H1 (cell line): ENCODE results near the gene DHX9. TPM values are rescaled to one million over a fixed set of nuclear protein-coding genes. Genes with fewer than 3 reads are reported as not detected.

Source experiments
- CTBP2 ChIP-seq: IDR thresholded peaks from 2 replicates; pipeline ENCODE4 v1.7.0; 2011; ENCODE audit warnings: borderline replicate concordance, mild to moderate bottlenecking, moderate library complexity, mixed read lengths, low read length; ENCODE audit not compliant: insufficient read depth, insufficient read length
- FOSL1 ChIP-seq: IDR thresholded peaks from 2 replicates; pipeline ENCODE4 v1.6.1; 2011; ENCODE audit warnings: mild to moderate bottlenecking, low read depth, low read length, moderate library complexity; ENCODE audit not compliant: insufficient read depth
- HDAC2 ChIP-seq, 2 experiments: fragments of 300-600 bp in 1 of 2; sonication (generic) in 1 of 2; IDR thresholded peaks; 2 replicates each; pipeline ENCODE4 v1.6.1; 2011 to 2012; ENCODE audit warnings: low read depth in 2 of 2, low read length in 2 of 2, mild to moderate bottlenecking in 2 of 2, moderate library complexity in 2 of 2, borderline replicate concordance in 1 of 2, inconsistent platforms in 1 of 2
- HDAC6 ChIP-seq: IDR thresholded peaks from one replicate; pipeline ENCODE4 v1.7.1; 2012; ENCODE audit warnings: low read depth, mild to moderate bottlenecking, inconsistent platforms, low read length, moderate library complexity
- SIX5 ChIP-seq: IDR thresholded peaks from 2 replicates; pipeline ENCODE4 v1.6.1; 2011; ENCODE audit warnings: mild to moderate bottlenecking, low read depth, low read length
- polyA plus RNA-seq, 7 experiments: library from polyadenylated mRNA; depleted of rRNA in 3 of 7; stranded (reverse) in 5 of 7; unstranded in 2 of 7; fragments of >200 nt in 5 of 7; fragments of 200-250 nt in 2 of 7; gene quantifications; 1 replicate in 5 of 7; 2 replicates in 1 of 7; 4 replicates in 1 of 7; pipeline versions ENCODE4 v1.2.1 to v1.2.3, GENCODE V29; 2011 to 2013; ENCODE audit warnings: missing spikeins in 2 of 7, mixed read lengths in 2 of 7
- total RNA-seq: library from RNA; stranded (reverse); fragmentation: NEBNext Ultra II Directional; extraction: Animal tissue kit (Norgen Biotek cat#: 25700); gene quantifications from 2 replicates; pipeline ENCODE4 v1.2.1, GENCODE V29; 2021
- TF ChIP-seq, protein P1 (sequence below): fragments of 300-600 bp; sonication (generic); IDR thresholded peaks from 2 replicates; pipeline ENCODE4 v1.7.1; 2012; ENCODE audit warnings: low read length, moderate library complexity, mild to moderate bottlenecking, inconsistent platforms; ENCODE audit not compliant: insufficient replicate concordance

Gene DHX9
- total and polyA plus RNA-seq, 2 of the 8 experiments (the other 6 are each of a cell fraction or from before 2014, with no cell fraction given) = 153 to 333 TPM

DNA sequence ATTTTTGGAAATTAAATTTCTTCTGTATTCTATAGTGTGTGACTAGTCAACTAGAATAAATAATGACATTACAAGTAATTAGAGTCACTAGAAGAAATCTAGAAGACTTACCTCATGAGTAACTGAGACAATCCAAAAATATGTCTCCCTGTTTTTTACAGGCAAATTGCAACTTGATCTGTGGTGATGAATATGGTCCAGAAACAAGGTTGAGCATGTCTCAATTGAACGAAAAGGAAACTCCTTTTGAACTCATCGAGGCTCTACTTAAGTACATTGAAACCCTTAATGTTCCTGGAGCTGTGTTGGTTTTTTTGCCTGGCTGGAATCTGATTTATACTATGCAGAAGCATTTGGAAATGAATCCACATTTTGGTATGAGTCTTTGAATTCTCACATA lies 36.7 kb downstream of the DHX9 start (continued):
- TF ChIP-seq FOSL1 (no peak), HDAC6 (no peak), SIX5 (no peak), HDAC2 (IDR thresholded peaks at IDR 0.05; ENCODE audit: borderline replicate concordance in 1 of 2, low read depth in 2 of 2, low read length in 2 of 2) (no peak), CTBP2 (no peak)
- TF ChIP-seq, protein P1, sequence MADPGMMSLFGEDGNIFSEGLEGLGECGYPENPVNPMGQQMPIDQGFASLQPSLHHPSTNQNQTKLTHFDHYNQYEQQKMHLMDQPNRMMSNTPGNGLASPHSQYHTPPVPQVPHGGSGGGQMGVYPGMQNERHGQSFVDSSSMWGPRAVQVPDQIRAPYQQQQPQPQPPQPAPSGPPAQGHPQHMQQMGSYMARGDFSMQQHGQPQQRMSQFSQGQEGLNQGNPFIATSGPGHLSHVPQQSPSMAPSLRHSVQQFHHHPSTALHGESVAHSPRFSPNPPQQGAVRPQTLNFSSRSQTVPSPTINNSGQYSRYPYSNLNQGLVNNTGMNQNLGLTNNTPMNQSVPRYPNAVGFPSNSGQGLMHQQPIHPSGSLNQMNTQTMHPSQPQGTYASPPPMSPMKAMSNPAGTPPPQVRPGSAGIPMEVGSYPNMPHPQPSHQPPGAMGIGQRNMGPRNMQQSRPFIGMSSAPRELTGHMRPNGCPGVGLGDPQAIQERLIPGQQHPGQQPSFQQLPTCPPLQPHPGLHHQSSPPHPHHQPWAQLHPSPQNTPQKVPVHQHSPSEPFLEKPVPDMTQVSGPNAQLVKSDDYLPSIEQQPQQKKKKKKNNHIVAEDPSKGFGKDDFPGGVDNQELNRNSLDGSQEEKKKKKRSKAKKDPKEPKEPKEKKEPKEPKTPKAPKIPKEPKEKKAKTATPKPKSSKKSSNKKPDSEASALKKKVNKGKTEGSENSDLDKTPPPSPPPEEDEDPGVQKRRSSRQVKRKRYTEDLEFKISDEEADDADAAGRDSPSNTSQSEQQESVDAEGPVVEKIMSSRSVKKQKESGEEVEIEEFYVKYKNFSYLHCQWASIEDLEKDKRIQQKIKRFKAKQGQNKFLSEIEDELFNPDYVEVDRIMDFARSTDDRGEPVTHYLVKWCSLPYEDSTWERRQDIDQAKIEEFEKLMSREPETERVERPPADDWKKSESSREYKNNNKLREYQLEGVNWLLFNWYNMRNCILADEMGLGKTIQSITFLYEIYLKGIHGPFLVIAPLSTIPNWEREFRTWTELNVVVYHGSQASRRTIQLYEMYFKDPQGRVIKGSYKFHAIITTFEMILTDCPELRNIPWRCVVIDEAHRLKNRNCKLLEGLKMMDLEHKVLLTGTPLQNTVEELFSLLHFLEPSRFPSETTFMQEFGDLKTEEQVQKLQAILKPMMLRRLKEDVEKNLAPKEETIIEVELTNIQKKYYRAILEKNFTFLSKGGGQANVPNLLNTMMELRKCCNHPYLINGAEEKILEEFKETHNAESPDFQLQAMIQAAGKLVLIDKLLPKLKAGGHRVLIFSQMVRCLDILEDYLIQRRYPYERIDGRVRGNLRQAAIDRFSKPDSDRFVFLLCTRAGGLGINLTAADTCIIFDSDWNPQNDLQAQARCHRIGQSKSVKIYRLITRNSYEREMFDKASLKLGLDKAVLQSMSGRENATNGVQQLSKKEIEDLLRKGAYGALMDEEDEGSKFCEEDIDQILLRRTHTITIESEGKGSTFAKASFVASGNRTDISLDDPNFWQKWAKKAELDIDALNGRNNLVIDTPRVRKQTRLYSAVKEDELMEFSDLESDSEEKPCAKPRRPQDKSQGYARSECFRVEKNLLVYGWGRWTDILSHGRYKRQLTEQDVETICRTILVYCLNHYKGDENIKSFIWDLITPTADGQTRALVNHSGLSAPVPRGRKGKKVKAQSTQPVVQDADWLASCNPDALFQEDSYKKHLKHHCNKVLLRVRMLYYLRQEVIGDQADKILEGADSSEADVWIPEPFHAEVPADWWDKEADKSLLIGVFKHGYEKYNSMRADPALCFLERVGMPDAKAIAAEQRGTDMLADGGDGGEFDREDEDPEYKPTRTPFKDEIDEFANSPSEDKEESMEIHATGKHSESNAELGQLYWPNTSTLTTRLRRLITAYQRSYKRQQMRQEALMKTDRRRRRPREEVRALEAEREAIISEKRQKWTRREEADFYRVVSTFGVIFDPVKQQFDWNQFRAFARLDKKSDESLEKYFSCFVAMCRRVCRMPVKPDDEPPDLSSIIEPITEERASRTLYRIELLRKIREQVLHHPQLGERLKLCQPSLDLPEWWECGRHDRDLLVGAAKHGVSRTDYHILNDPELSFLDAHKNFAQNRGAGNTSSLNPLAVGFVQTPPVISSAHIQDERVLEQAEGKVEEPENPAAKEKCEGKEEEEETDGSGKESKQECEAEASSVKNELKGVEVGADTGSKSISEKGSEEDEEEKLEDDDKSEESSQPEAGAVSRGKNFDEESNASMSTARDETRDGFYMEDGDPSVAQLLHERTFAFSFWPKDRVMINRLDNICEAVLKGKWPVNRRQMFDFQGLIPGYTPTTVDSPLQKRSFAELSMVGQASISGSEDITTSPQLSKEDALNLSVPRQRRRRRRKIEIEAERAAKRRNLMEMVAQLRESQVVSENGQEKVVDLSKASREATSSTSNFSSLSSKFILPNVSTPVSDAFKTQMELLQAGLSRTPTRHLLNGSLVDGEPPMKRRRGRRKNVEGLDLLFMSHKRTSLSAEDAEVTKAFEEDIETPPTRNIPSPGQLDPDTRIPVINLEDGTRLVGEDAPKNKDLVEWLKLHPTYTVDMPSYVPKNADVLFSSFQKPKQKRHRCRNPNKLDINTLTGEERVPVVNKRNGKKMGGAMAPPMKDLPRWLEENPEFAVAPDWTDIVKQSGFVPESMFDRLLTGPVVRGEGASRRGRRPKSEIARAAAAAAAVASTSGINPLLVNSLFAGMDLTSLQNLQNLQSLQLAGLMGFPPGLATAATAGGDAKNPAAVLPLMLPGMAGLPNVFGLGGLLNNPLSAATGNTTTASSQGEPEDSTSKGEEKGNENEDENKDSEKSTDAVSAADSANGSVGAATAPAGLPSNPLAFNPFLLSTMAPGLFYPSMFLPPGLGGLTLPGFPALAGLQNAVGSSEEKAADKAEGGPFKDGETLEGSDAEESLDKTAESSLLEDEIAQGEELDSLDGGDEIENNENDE = no peak
